Colonic mucosa (tissue), 4 donors: ENCODE data around the gene FCRL5. TPM values are rescaled to one million over a fixed set of nuclear protein-coding genes. Genes with fewer than 3 reads are reported as not detected.
"Not testable (repeated sequence)": the region's sequence is repeated elsewhere in the genome, so short reads cannot be mapped to it uniquely, and the experiment has no call there.

Source experiments
- DNase-seq: peaks from one replicate; pipeline ENCODE4 v3.0.0-alpha.2; 2020
- H3K27ac ChIP-seq: fragments of 200-600 bp; one replicate; pipeline ENCODE4 v1.8.0; 2021
- H3K27me3 ChIP-seq: fragments of 200-600 bp; one replicate; pipeline ENCODE4 v1.8.0; 2021
- H3K36me3 ChIP-seq: fragments of 200-600 bp; one replicate; pipeline ENCODE4 v1.8.0; 2021
- H3K4me1 ChIP-seq: fragments of 200-600 bp; one replicate; pipeline ENCODE4 v1.8.0; 2021; ENCODE audit warnings: mild to moderate bottlenecking
- H3K4me3 ChIP-seq: fragments of 200-600 bp; one replicate; pipeline ENCODE4 v1.8.0; 2021
- H3K9ac ChIP-seq, 2 donors: one replicate each; pipeline ENCODE4 v1.7.0; 2013; ENCODE audit warnings: control low read depth in 2 of 2, low read depth in 2 of 2, low read length in 2 of 2
- H3K9me3 ChIP-seq: fragments of 200-600 bp; one replicate; pipeline ENCODE4 v1.8.0; 2021
- intact Hi-C: fragments of 100-400 bp; cut with DNase I; formaldehyde crosslinking; loops from one replicate; pipeline ENCODE4 v1.14.1; 2022
- total RNA-seq, 2 donors: library from RNA; stranded (reverse); fragmentation: NEBNext Ultra II Directional in 1 of 2; extraction: Animal tissue kit (Norgen Biotek cat#: 25700) in 1 of 2; gene quantifications; one replicate each; pipeline ENCODE4 v1.2.1, GENCODE V29; 2021
- TF ChIP-seq, protein P1 (sequence below): fragments of 200-600 bp; IDR thresholded peaks from one replicate; pipeline ENCODE4 v1.8.0; 2022; ENCODE audit warnings: antibody characterized with exemption, mild to moderate bottlenecking
- donor health status: healthy.
- donor health status: DM: no; HTN: no; CAD: no.
- donor health status: DM: no; HTN: no; CAD: no.

The FCRL5 gene
- total RNA-seq, 2 donors from 2014 or later: 0.90 to 1.8 TPM

DNA sequence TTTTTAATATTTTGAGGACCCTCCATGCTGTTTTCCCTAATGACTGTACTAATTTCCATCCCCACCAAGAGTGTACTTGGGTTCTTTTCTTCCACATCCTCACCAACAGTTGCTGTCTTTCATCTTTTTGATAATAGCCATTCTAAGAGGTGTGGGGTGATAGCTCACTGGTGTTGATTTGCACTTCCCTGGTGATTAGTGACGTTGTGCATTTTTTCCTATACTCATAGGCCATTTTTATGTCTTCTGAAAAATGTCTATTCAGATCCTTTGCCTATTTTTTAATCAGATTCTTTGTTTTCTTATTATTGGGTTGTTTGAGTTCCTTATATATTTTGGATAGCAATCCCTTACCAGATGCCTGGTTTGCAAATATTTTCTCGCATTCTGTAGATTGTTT, 64.2 kb downstream of the FCRL5 start:
- TF ChIP-seq, protein P1, sequence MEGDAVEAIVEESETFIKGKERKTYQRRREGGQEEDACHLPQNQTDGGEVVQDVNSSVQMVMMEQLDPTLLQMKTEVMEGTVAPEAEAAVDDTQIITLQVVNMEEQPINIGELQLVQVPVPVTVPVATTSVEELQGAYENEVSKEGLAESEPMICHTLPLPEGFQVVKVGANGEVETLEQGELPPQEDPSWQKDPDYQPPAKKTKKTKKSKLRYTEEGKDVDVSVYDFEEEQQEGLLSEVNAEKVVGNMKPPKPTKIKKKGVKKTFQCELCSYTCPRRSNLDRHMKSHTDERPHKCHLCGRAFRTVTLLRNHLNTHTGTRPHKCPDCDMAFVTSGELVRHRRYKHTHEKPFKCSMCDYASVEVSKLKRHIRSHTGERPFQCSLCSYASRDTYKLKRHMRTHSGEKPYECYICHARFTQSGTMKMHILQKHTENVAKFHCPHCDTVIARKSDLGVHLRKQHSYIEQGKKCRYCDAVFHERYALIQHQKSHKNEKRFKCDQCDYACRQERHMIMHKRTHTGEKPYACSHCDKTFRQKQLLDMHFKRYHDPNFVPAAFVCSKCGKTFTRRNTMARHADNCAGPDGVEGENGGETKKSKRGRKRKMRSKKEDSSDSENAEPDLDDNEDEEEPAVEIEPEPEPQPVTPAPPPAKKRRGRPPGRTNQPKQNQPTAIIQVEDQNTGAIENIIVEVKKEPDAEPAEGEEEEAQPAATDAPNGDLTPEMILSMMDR: no peak
- intact Hi-C loops: loop anchor here (2.0 kb wide), 1 partner anchor 109 kb away; no protein-coding TSS in a partner anchor
- DNase-seq: no peak
- H3K36me3 ChIP-seq: no peaks in the 10 kb centered on the region
- H3K4me3 ChIP-seq: no peak overlapping the region
- H3K27me3 ChIP-seq: no peaks in the 10 kb centered on the region
- no peaks in the 10 kb centered on the region for H3K9me3 ChIP-seq
- no peaks in the 10 kb centered on the region for H3K4me1 ChIP-seq
- no peak overlapping the region for H3K9ac ChIP-seq
- H3K27ac ChIP-seq: no peak overlapping the region

DNA sequence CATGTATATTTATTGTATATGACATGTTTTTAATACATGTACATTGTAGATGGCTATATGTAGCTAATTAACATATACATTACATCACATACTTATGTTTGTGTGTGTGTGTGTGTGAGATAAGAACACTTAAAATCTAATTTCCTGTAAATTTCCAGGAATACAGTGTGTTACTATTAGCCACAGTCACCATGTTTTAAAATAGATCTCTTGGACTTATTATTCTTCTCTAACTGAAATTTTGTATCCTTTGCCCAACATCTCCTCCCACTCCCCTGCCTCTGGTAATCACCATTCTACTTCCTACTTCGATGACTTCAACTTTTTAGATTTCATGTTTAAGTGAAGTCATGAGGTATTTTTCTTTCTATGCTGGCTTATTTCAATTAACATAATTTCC, 64.8 kb downstream of the FCRL5 start:
- Histone ChIP-seq H3K9me3 (no peaks in the 10 kb centered on the region), H3K4me1 (no peaks in the 10 kb centered on the region), H3K9ac (no peak overlapping the region), H3K36me3 (no peaks in the 10 kb centered on the region), H3K4me3 (no peak overlapping the region), H3K27ac (no peak overlapping the region), H3K27me3 (no peaks in the 10 kb centered on the region)
- DNase-seq: no peak
- intact Hi-C loops: no loop called here
- TF ChIP-seq, protein P1: no peak

DNA sequence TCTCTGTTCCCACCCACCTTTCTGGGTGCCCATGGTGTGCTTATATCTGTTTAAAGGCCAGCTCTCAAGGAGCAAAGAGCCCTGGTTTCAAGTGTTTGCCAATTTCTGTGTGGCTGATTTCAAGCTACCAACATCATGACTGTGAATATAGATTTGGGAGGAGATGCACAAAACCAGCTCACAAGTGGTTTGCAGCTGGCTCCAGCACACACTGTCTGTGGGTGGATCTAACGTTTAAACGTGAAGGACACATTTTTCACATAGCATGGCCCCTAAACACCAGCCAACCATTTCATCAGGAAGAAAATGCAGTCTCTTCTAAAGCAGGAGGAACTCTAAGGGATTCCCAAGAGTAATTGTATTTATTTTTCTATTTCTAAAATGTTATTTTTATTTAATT, 65.2 kb downstream of the FCRL5 start:
- intact Hi-C loops: no loop called here
- DNase-seq: no peak
- no peak overlapping the region for H3K4me3 ChIP-seq
- H3K27me3 ChIP-seq: no peaks in the 10 kb centered on the region
- no peak overlapping the region for H3K27ac ChIP-seq
- H3K36me3 ChIP-seq: no peaks in the 10 kb centered on the region
- no peak overlapping the region for H3K9ac ChIP-seq
- no peaks in the 10 kb centered on the region for H3K4me1 ChIP-seq
- TF ChIP-seq, protein P1: no peak
- H3K9me3 ChIP-seq: no peaks in the 10 kb centered on the region

DNA sequence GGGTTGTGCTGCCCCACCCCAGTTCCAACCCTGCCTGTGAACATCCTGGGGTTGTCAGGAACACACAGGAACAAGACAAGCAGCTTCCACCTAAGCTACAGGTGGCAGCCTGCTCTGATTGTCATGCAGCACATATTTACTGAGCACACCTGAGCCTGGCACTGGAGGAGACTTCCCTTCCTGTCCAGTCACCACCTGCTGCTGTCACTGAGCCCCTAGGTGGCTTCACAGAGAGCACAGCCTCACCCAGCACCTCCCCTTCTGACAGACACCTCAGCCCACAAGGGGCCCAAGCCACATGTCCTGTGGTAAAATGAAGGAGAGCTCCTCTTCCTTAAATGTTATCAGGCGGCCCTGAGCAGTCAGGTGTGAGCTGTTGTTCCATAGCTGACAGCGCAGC, 65.9 kb downstream of the FCRL5 start:
- H3K9ac ChIP-seq, H3K4me1 ChIP-seq, H3K4me3 ChIP-seq, intact Hi-C loops, H3K27me3 ChIP-seq, DNase-seq, H3K36me3 ChIP-seq, H3K27ac ChIP-seq, H3K9me3 ChIP-seq: not testable (repeated sequence)

DNA sequence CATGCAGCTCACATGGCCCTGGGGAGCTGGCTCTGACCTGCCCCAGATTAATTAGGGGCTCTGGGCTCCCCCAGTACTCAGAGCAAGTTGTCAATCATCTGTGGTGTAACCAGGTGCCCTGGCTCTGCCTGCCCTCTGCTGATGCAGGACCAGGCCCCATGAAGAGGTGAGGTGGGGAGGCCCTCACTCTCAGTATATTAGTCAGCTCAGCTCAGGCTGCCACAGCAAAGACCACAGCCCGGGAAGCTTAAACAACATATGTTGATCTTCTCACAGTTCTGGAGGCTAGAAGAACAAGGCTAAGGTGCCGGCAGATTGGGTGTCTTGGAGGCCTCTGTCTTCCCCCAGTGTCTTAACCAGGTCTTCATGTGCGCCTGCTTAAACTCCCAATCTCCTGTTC, 66.5 kb downstream of the FCRL5 start:
- Histone ChIP-seq H3K27ac (no peak overlapping the region), H3K9ac (no peak overlapping the region), H3K4me1 (no peaks in the 10 kb centered on the region), H3K4me3 (no peak overlapping the region), H3K27me3 (no peaks in the 10 kb centered on the region), H3K9me3 (no peaks in the 10 kb centered on the region), H3K36me3 (no peaks in the 10 kb centered on the region)
- intact Hi-C loops: no loop called here
- DNase-seq: no peak
- TF ChIP-seq, protein P1: no peak

DNA sequence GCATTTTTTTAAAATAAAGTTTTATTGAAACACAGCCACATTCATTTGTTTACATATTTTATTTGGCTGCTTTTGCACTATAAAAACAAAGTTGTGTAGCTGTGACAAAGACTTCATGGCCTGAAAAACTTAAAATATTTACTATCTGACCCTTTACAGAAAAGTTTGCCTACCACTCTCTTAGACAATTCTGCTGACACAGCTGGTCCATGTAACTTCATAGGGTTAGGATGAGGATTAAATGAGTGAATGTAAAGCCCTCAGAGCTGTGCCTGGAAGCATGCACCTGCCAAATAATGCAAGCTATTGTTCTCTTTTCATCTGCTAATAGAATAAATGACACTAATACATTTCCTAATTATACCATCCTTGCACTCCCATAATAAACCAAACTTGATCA, 67.7 kb downstream of the FCRL5 start:
- Histone ChIP-seq H3K9ac (no peak overlapping the region), H3K27me3 (no peaks in the 10 kb centered on the region), H3K4me1 (no peaks in the 10 kb centered on the region), H3K4me3 (no peak overlapping the region), H3K27ac (no peak overlapping the region), H3K9me3 (no peaks in the 10 kb centered on the region), H3K36me3 (no peaks in the 10 kb centered on the region)
- DNase-seq: no peak
- TF ChIP-seq, protein P1: no peak
- intact Hi-C loops: no loop called here
